ENCODE results near the gene NR1D2.

NR1D2 gene

DNA sequence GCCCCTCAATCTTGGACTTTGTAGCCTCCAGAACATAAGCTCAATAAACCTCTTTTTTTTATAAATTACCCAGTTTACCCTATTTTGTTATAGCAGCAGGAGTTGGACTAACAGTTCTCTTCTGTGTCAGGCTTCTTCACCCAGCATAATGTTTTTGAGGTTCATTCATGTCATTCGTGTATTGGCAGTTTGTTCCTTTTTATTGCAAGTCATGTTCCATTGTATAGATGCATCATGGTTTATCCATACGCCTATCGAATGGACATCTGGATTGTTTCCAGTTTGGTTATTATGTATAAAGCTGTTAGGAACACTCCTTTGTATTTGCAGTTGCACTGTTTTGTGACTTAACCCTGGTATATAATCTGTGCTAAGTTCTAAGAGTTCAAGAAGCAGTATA lies 39.8 kb downstream of the NR1D2 start:
- POLR2A ChIA-PET, result no interaction called here
- CTCF ChIA-PET, result interaction anchor here (1.2 kb wide), 1 partner anchor 19 kb away, joined by 6 read pairs; no protein-coding TSS in a partner anchor
- TF ChIP-seq ZNF529 (tag by site-specific recombination; IDR thresholded peaks at IDR 0.05; ENCODE audit: insufficient replicate concordance) (no peak), ZNF223 (tag by site-specific recombination; IDR thresholded peaks at IDR 0.05) (no peak), ZNF768 (tag by site-specific recombination; IDR thresholded peaks at IDR 0.05) (no peak), ZNF501 (tag by site-specific recombination; IDR thresholded peaks at IDR 0.05) (no peak), ZNF221 (tag by site-specific recombination; IDR thresholded peaks at IDR 0.05; ENCODE audit: borderline replicate concordance) (no peak), ZSCAN23 (tag by site-specific recombination; IDR thresholded peaks at IDR 0.05) (no peak), ZNF664 (tag by site-specific recombination; IDR thresholded peaks at IDR 0.05) (no peak)
- TF ChIP-seq, protein P1, sequence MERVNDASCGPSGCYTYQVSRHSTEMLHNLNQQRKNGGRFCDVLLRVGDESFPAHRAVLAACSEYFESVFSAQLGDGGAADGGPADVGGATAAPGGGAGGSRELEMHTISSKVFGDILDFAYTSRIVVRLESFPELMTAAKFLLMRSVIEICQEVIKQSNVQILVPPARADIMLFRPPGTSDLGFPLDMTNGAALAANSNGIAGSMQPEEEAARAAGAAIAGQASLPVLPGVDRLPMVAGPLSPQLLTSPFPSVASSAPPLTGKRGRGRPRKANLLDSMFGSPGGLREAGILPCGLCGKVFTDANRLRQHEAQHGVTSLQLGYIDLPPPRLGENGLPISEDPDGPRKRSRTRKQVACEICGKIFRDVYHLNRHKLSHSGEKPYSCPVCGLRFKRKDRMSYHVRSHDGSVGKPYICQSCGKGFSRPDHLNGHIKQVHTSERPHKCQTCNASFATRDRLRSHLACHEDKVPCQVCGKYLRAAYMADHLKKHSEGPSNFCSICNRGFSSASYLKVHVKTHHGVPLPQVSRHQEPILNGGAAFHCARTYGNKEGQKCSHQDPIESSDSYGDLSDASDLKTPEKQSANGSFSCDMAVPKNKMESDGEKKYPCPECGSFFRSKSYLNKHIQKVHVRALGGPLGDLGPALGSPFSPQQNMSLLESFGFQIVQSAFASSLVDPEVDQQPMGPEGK (tag by site-specific recombination; IDR thresholded peaks at IDR 0.05), result no peak
- TF ChIP-seq, protein P2, sequence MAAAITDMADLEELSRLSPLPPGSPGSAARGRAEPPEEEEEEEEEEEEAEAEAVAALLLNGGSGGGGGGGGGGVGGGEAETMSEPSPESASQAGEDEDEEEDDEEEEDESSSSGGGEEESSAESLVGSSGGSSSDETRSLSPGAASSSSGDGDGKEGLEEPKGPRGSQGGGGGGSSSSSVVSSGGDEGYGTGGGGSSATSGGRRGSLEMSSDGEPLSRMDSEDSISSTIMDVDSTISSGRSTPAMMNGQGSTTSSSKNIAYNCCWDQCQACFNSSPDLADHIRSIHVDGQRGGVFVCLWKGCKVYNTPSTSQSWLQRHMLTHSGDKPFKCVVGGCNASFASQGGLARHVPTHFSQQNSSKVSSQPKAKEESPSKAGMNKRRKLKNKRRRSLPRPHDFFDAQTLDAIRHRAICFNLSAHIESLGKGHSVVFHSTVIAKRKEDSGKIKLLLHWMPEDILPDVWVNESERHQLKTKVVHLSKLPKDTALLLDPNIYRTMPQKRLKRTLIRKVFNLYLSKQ (tag by site-specific recombination; IDR thresholded peaks at IDR 0.05; ENCODE audit: borderline replicate concordance), result no peak

DNA sequence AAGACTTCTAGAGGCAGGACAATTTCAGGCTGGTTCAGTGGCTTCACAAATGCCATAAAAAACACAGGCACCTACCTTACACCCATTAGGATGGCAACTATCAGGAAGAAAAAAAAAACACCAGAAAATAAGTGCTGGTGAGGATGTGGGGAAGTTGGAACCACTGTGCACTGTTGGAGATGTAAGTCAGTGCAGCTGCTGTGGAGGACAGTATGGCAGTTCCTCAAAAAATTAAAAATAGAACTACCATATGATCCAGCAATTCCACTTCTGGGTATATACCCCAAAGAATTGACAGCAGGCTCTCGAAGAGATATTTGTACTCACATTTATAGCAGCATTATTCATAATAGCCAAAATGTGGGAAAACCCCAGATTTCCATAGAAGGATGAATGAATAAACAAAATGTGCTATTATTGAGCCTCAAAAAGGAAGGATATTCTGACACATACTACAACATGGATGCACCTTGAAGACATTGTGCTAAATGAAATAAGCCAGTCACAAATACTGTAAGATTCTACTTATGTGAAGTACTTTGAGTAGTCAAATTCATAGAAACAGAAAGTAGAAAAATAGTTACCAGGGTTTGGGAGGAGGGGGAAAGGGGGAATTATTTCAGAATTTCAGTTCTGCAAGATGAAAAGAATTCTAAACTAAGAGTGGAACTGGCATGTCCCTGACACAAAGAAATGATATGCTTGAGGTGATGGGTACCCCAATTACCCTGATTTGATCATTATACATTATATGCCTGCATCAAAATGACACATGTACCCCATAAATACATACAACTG lies 40.9 kb downstream of the NR1D2 start:
- H3K9me3 ChIP-seq (ENCODE audit: control insufficient read depth, insufficient read depth, low read depth, low read length), result no peaks in the 10 kb centered on the region
- peaks cover 0 to 8% of the 10 kb centered on the region in 2 experiments; a peak in 1 of 3 replicates for H3K36me3 ChIP-seq (ENCODE audit: control insufficient read depth in 2 of 2, insufficient read depth in 1 of 2, low read length in 2 of 2)
- POLR2A ChIA-PET, result no interaction called here
- CTCF ChIA-PET, result interaction anchor here (1.2 kb wide), 1 partner anchor 20 kb away, joined by 6 read pairs; no protein-coding TSS in a partner anchor
- H3K27ac ChIP-seq (ENCODE audit: extremely low read depth, low read depth, low read length), result no peak overlapping the region
- H3K4me3 ChIP-seq (ENCODE audit: low read depth, low read length), result no peak overlapping the region
- no peaks in the 10 kb centered on the region for H3K4me1 ChIP-seq (ENCODE audit: control insufficient read depth, insufficient read depth, low read length)
- TF ChIP-seq ZNF473 (tag by site-specific recombination; IDR thresholded peaks at IDR 0.05) (no peak), ZNF184 (tag by site-specific recombination; IDR thresholded peaks at IDR 0.05) (peak; percentile 45; the same call in 1 of the 2 replicates)

More for the DNA sequence above, 39.8 kb downstream of the NR1D2 start:
- Histone ChIP-seq H3K27ac (ENCODE audit: extremely low read depth, low read depth, low read length) (no peak overlapping the region), H3K4me1 (ENCODE audit: control insufficient read depth, insufficient read depth, low read length) (no peaks in the 10 kb centered on the region), H3K9me3 (ENCODE audit: control insufficient read depth, insufficient read depth, low read depth, low read length) (no peaks in the 10 kb centered on the region), H3K4me3 (ENCODE audit: low read depth, low read length) (no peak overlapping the region), H3K36me3 (ENCODE audit: control insufficient read depth in 2 of 2, insufficient read depth in 1 of 2, low read length in 2 of 2) (peaks cover 0 to 9% of the 10 kb centered on the region in 2 experiments; a peak in 1 of 3 replicates)

DNA sequence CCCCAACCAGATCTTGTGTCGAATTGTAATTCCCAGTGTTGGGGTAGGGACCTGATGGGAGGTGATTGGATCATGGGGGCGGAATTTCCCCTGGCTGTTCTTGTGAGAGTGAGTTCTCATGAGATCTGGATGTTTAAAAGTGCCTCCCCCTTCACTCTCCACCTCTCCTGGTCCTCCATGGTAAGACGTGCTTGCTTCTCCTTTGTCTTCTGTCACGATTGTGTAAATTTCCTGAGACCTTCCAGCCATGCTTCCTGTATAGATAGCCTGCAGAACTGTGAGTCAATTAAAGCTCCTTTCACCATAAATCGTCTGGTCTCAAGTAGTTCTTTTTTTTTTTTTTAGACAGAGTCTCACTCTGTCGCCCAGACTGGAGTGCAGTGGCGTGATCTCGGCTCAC lies 42.3 kb downstream of the NR1D2 start:
- peaks cover 10% of the 10 kb centered on the region for H3K4me1 ChIP-seq (ENCODE audit: control insufficient read depth, insufficient read depth, low read length)
- TF ChIP-seq ZNF558 (tag by site-specific recombination; IDR thresholded peaks at IDR 0.05) (no peak), ZNF202 (tag by site-specific recombination; IDR thresholded peaks at IDR 0.05; ENCODE audit: borderline replicate concordance) (no peak), RBAK (tag by site-specific recombination; IDR thresholded peaks at IDR 0.05) (no peak), ZNF544 (tag by site-specific recombination; IDR thresholded peaks at IDR 0.05) (no peak), ZNF660 (tag by site-specific recombination; IDR thresholded peaks at IDR 0.05) (no peak), KLF16 (tag by site-specific recombination; IDR thresholded peaks at IDR 0.05) (no peak), ZNF571 (tag by site-specific recombination; IDR thresholded peaks at IDR 0.05) (no peak), ZFHX2 (tag by site-specific recombination; conservative IDR thresholded peaks at IDR 0.05) (no peak)
- ChIA-PET POLR2A (no interaction called here), CTCF (interaction anchor here (0.6 kb wide), 1 partner anchor 180 kb away, joined by 3 read pairs; no protein-coding TSS in a partner anchor)
- no peak overlapping the region for H3K4me3 ChIP-seq (ENCODE audit: low read depth, low read length)
- no peaks in the 10 kb centered on the region for H3K36me3 ChIP-seq (ENCODE audit: control insufficient read depth in 2 of 2, insufficient read depth in 1 of 2, low read length in 2 of 2)
- H3K27ac ChIP-seq (ENCODE audit: extremely low read depth, low read depth, low read length), result no peak overlapping the region
- no peaks in the 10 kb centered on the region for H3K9me3 ChIP-seq (ENCODE audit: control insufficient read depth, insufficient read depth, low read depth, low read length)

All from HEK293 (cell line).